Muscle layer of duodenum (tissue), 2 donors: ENCODE measurements around the gene HOXB13.

ENCODE experiments used
- H3K27ac ChIP-seq: one replicate; pipeline ENCODE4 v1.7.0; 2013; ENCODE audit warnings: mild to moderate bottlenecking, low read length
- H3K27me3 ChIP-seq: one replicate; pipeline ENCODE4 v1.7.0; 2013; ENCODE audit warnings: low read depth, mild to moderate bottlenecking, control low read depth, low read length
- H3K36me3 ChIP-seq, 2 donors: one replicate each; pipeline ENCODE4 v1.7.0; 2013; ENCODE audit warnings: low read length in 2 of 2, control low read depth in 1 of 2, mild to moderate bottlenecking in 1 of 2; ENCODE audit not compliant: insufficient read depth in 2 of 2, control insufficient read depth in 1 of 2
- H3K4me1 ChIP-seq, 2 donors: one replicate each; pipeline ENCODE4 v1.7.0; 2013; ENCODE audit warnings: low read length in 2 of 2, mild to moderate bottlenecking in 2 of 2, control low read depth in 1 of 2, moderate library complexity in 1 of 2; ENCODE audit not compliant: insufficient read depth in 2 of 2, control insufficient read depth in 1 of 2
- H3K4me3 ChIP-seq, 2 donors: one replicate each; pipeline ENCODE4 v1.7.0; 2013; ENCODE audit warnings: low read length in 2 of 2, low read depth in 1 of 2, mild to moderate bottlenecking in 1 of 2
- H3K9me3 ChIP-seq, 2 donors: one replicate each; pipeline ENCODE4 v1.7.0; 2013; ENCODE audit warnings: low read length in 2 of 2, control low read depth in 1 of 2, mild to moderate bottlenecking in 1 of 2; ENCODE audit not compliant: control insufficient read depth in 1 of 2
- donor health status: healthy.

The HOXB13 gene

DNA sequence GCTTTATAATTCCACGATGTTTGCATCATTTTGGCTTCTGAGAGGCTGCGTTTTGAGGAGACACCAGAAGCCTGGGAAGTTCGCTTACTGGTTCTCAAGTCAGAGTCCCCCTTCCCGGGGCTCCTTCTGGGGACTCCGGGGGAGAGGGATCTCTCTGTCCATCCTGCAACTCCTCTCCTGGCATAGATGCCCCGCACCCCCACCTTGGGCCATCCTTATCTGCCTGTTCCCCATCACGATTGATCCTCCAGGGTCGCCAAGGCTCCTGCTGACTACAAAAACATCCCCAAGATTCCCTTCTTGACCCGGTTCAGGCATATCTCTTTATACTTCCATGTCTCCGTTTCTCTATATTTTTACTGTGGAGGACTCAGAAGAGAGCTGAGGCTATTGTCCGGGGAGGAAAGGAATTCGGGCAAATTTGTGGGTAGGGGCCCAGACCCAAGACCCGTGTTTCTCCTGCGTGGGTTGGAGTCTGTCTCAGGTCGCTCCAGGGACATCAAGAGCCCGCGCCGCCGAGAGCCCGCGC lies 18.4 kb upstream of the HOXB13 start:
- Histone ChIP-seq H3K27ac (no peak overlapping the region), H3K36me3 (no peaks in the 10 kb centered on the region), H3K9me3 (peaks cover 0 to 8% of the 10 kb centered on the region in 2 donors), H3K4me1 (no peaks in the 10 kb centered on the region), H3K27me3 (peaks cover 93% of the 10 kb centered on the region), H3K4me3 (no peak overlapping the region)

DNA sequence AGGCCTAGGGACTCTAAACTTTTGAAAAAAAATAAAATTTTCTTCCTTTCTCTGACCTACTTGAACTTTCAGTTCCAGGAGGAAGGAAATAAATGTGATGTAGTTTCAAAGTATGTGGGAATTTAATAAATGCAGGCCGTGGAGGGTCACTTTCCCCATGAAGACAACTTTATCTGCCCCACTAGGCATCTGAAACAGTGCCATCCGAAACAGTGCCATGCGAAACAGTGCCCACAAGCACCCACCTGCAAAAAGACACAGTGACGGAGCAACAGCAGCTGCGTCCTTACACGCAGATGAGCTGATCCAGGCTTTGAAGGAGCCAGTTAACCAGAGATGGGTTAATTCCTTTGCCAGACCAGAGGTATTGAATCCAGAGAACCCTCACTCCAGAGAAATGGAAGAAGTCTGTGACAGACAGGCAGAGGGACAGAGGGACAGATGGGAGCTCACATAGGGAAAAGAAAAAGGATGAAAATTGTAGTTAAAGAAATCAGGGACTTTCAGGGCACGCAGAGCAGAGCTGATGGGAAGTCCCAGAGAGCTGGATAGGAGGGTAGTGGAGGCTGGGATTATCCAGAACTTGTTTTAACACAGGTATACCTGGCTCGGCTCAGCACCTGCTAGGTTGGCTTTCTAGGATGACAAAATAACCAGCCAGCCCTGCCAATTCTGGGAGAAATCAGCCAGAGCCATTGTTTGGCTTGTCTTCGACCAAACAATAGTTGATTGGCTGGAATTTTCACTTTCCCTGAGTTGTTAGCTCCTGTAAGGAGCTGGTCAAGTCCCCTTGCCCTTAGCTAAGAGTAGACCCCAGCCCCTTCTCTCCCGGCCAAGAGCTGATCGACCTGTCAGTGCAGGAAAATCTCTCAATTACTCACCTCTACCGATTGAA lies 17.1 kb upstream of the HOXB13 start:
- no peaks in the 10 kb centered on the region for H3K4me1 ChIP-seq
- no peak overlapping the region for H3K27ac ChIP-seq
- peaks cover 87% of the 10 kb centered on the region for H3K27me3 ChIP-seq
- no peaks in the 10 kb centered on the region for H3K36me3 ChIP-seq
- H3K4me3 ChIP-seq: no peak overlapping the region
- H3K9me3 ChIP-seq: peaks cover 0 to 8% of the 10 kb centered on the region in 2 donors

DNA sequence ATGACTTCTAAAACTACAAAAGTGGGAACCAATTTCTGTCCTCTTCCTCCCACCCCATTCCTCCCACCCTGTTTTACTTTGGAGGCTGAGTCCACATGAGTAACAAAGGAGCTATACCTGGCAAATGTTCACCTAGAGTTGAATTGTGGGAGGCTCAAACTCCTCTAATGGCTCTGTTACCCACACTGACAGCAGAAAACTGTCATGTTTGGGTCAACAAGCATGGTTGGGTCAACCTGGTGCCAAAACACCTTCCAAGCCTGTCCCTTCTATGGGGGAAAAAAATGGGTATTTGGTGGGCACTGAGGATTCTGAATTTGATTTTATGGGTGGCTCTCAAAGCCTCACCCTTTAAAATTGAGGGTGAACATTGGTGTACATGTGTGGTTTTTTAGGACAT lies 12.0 kb upstream of the HOXB13 start:
- Histone ChIP-seq H3K9me3 (no peaks in the 10 kb centered on the region), H3K27me3 (peaks cover 78% of the 10 kb centered on the region), H3K4me3 (no peak overlapping the region)

DNA sequence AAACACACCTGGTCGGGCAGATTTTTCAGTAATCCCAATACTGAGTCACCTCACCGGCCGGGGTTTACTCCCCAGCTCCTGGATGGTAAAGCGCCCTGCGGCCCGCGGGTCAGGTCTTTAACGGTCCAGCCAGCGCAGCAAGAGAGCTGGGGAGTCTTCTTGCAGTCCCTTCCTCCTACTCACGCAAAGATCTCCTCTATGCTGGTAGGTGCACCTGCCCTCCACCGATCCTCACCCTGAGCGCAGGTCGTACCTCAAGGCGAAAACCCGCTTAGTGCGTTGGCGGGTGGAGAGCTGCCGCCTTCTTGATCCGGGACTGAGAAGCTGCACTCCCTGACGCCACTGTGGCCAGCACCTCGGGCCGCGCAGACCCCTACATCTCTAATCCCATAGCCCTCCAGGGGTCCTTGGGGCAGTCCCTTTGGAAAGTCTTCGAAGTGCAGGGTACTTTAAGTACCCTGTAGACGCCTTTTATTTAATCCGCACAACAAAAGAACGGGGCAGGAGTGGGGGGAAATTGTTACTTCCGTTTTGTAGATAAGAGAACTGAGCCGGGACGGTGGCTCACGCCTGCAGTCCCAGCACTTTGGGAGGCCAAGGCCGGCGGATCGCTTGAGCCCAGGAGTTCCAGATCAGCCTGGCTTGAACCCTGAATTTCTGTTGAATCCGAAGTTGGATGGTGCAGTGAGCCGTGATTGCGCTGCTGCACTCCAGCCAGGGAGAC lies 10.4 kb upstream of the HOXB13 start:
- Histone ChIP-seq H3K27me3 (peaks cover 80% of the 10 kb centered on the region), H3K27ac (no peak overlapping the region), H3K4me1 (no peaks in the 10 kb centered on the region), H3K36me3 (no peaks in the 10 kb centered on the region), H3K4me3 (no peak overlapping the region), H3K9me3 (no peaks in the 10 kb centered on the region)

More for the DNA sequence above, 12.0 kb upstream of the HOXB13 start:
- H3K27ac ChIP-seq: no peak overlapping the region
- no peaks in the 10 kb centered on the region for H3K4me1 ChIP-seq
- no peaks in the 10 kb centered on the region for H3K36me3 ChIP-seq

- Histone ChIP-seq H3K27me3 (peaks cover 80% of the 10 kb centered on the region), H3K4me1 (peaks cover 0 to 2% of the 10 kb centered on the region in 2 donors), H3K4me3 (no peak overlapping the region)
Measured at GRCh38 chr17:48738424-48738802, 9.9 kb upstream of the HOXB13 start.

DNA sequence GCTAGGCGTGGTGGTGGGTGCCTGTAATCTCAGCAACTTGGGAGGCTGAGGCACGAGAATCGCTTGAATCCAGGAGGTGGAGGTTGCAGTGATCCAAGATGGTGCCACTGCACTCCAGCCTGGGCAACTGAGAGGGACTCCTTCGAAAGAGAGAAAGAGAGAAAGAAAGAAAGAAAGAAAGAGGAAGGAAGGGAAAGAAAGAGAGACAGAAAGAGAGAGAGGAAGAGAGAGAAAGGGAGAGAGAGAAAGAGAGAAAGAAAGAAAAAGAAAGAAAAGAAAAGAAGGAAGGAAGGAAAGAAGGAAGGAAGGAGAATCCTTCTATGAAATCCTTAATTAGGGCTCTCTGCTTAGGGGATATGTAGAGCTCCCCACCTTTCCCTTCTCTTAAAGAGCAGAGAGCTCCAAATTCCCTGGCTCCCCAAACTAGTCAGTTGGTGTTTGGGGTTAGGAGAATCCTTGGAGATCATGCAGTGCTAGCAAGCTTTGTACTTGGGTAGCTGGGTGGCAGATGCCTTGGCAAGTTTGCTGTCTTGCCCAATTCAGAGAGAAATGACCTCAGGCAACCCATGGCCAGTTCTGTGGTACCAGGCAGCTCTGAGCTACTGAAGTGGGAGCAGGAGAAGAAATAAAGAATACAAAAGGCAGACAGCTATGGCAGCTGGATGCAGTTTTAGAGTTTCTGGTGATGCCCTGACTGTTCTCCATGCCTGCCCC lies 8.9 kb upstream of the HOXB13 start:
- Histone ChIP-seq H3K9me3 (no peaks in the 10 kb centered on the region), H3K27me3 (peaks cover 80% of the 10 kb centered on the region)

More at GRCh38 chr17:48738424-48738802, 9.9 kb upstream of the HOXB13 start:
- no peak overlapping the region for H3K27ac ChIP-seq
- no peaks in the 10 kb centered on the region for H3K9me3 ChIP-seq
- no peaks in the 10 kb centered on the region for H3K36me3 ChIP-seq

DNA sequence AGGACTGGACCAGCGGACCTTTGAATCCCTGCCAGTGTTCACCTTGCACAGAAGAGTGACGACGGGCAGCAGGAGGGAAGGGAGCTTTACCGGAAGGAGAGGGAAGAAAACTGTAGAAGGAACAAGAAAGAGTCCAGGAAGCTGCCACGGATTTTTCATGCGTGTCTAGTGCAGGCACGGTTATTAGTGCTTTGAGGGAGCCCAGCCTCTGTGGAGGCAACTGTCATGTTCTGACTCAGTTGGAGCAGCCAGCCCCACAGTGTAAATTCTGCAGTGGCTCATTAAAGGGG lies 6.5 kb upstream of the HOXB13 start:
- H3K4me3 ChIP-seq: no peak overlapping the region
- no peak overlapping the region for H3K27ac ChIP-seq
- H3K36me3 ChIP-seq: no peaks in the 10 kb centered on the region
- peaks cover 86% of the 10 kb centered on the region for H3K27me3 ChIP-seq
- peaks cover 0 to 11% of the 10 kb centered on the region in 2 donors for H3K4me1 ChIP-seq
- H3K9me3 ChIP-seq: no peaks in the 10 kb centered on the region

More for the DNA sequence above, 8.9 kb upstream of the HOXB13 start:
- H3K36me3 ChIP-seq: no peaks in the 10 kb centered on the region
- H3K27ac ChIP-seq: no peak overlapping the region
- H3K4me3 ChIP-seq: no peak overlapping the region
- H3K4me1 ChIP-seq: peaks cover 0 to 11% of the 10 kb centered on the region in 2 donors

DNA sequence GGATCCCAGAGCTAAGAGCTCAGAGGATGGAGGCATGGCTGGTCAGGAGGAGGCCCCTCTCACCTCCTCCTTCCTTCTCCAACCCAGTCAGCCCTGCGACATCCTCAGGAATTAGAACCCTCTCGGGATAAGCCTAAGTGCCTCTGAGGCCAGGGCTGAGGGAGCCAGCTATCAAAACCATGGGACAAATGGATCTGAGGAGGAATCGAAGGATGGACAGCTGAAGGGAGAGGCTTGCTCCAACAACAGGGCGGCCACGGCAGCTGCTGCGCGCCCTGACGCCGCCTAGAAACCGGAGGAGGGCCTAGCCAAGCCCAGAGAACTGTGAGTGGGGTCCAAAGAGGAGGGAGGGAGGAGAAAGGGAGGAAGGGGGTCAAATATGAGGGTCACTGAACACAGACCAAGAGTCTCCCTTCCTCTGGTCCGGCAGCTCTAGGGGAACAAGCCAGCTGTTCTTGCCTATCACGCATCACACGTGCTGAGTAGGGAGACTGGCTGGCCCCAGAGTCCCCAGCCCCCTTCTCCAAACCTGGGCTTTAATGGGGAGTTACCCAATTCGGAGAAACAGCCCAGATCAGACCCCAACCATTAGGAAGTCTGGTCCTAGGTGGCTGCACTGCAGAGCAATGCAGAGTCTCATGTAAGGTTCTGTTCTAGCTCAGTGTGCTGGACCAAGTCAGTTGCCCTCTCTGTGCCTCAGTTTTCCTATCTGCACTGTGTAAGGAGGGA lies 5.9 kb upstream of the HOXB13 start:
- H3K27me3 ChIP-seq: peaks cover 91% of the 10 kb centered on the region
- H3K36me3 ChIP-seq: no peaks in the 10 kb centered on the region
- no peak overlapping the region for H3K27ac ChIP-seq
- H3K4me3 ChIP-seq: no peak overlapping the region
- no peaks in the 10 kb centered on the region for H3K9me3 ChIP-seq
- peaks cover 0 to 11% of the 10 kb centered on the region in 2 donors for H3K4me1 ChIP-seq

DNA sequence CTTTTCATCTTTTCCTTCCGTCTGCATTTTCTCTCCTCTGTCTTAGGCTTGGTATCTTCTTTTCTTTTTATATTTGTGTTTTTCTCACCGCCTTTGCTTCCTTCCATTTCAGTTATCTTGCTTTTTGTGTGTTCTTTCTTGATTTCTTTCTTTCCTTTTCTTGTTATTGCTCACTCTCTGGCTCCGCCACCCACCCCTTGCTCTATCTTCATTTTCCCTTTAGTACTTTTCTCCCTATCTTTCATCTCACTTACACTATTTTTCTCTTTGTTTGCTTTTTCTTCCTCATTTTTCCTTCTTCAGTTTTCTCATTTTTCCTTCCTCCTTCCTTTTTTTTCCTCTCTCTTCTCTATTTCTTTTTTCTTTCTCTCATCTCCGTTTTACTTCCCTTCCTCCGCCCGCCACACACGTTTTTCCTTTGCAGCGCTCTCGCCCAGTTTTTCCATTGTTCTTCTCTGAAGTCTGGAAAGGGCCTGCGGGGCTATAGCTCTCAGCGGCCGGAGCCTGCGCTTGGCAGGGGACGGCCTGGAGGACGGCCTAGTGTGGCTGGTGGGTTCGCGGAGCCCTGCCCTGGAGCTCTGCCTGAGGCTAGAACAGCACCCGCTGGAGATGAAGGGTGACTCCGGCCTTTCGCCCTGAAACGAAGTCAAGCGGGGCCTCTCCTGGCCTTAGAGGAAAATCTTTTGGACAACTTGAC lies 5.2 kb upstream of the HOXB13 start:
- peaks cover 92% of the 10 kb centered on the region for H3K27me3 ChIP-seq
- no peaks in the 10 kb centered on the region for H3K36me3 ChIP-seq
- no peaks in the 10 kb centered on the region for H3K9me3 ChIP-seq
- H3K4me3 ChIP-seq: no peak overlapping the region
- peaks cover 0 to 17% of the 10 kb centered on the region in 2 donors for H3K4me1 ChIP-seq
- no peak overlapping the region for H3K27ac ChIP-seq
